GM19455 (cell line): ENCODE data around the gene MPV17.
"Not testable (repeated sequence)": the region's sequence is repeated elsewhere in the genome, so short reads cannot be mapped to it uniquely, and the experiment has no call there.

Source experiments
- ATAC-seq: cut with Tn5 transposase; IDR thresholded peaks from one replicate; pipeline ENCODE4 v1.9.1; 2021; ENCODE audit not compliant: unreplicated experiment

The MPV17 gene

DNA sequence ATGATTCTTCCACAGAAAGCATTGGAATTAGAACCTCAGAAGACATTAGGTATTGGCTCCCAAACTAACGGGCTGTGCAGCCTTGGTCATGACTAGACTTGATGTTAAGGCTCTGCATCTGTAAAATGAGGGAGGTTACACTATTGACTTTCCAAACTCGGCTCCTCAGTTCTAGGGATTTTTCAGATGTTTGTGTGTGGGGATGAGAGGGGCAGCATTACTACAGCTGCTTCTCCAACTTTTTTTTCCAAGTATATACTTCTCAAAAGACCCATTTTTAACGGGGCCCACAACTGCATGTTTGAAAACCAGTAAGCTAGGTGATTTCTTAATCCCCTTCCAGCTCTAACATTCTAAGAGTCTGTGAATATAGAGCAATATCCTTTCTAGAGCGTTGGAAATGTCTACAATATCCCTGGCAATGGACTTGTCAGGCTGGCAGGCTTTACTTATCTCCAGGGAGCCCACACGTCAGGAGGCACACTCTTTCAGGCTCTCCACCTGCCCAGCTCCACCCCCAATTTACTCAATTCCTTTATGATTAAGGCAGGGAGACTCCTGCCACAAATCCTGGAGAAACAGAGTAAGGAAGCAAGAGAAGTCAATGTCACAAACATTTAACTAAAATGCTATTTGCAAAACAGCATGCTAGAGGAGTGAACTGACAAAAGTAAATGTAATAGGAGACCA, 844 bp upstream of the MPV17 start:
- ATAC-seq = no peak

- ATAC-seq = no peak
Observed at GRCh38 chr2:27322301-27322765, 564 bp downstream of the MPV17 start.

- no peak for ATAC-seq
Observed at GRCh38 chr2:27320958-27321543, 1.8 kb downstream of the MPV17 start.

DNA sequence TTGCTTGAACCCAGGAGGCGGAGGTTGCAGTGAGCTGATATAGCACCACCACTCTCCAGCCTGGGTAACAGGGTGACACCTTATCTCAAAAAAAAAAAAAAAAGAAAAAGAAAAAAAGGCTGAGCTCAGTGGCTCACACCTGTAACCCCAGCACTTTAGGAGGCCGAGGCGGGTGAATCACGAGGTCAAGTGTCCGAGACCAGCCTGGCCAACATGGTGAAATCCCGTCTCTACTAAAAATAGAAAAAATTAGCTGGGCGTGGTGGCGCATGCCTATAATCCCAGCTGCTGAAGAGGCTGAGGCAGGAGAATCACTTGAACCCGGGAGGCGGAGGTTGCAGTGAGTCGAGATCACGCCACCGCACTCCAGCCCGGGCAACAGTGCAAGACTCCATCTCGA, 3.1 kb downstream of the MPV17 start:
- not testable (repeated sequence) for ATAC-seq

- ATAC-seq = no peak
Observed at GRCh38 chr2:27316655-27317412, 6.1 kb downstream of the MPV17 start.

DNA sequence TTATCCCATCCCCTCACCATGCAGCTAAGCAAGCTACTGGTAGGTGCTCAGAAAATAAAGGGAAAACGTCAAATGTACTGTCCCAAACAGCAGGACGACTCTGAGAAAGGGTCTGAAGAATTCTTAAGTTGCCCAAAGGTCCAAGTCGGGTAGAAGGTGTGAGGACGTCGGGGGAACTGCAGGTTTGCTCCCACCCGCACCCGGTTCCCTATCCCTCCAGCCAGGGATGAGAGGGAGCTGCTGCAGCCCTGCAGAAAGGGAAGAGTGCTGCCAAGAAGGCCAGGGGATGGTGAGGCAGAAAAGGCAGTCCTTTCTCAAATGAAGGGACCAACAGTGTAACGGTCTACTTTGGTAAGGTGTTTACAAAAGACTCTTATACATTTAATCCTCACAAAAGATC, 7.8 kb downstream of the MPV17 start:
- no peak for ATAC-seq

DNA sequence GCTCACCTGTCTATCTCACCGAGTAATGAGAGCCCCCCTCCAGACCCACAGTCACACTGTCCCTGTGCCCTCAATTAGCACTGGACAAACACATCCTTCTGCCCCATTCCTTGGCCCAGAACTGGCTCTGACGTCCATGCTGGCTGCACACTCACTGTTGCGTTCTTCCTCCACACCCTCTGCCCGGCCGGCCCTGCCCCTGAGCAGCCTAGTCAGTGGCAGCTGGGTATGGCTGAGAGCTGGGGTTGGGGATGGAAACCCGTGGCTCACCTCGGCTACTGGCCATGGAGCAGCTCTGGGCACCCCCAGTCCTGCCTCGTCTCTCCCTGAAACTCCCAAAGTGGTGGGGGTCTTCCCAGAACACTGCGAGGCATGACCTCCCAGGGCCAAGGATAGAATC, 8.2 kb downstream of the MPV17 start:
- ATAC-seq = no peak

DNA sequence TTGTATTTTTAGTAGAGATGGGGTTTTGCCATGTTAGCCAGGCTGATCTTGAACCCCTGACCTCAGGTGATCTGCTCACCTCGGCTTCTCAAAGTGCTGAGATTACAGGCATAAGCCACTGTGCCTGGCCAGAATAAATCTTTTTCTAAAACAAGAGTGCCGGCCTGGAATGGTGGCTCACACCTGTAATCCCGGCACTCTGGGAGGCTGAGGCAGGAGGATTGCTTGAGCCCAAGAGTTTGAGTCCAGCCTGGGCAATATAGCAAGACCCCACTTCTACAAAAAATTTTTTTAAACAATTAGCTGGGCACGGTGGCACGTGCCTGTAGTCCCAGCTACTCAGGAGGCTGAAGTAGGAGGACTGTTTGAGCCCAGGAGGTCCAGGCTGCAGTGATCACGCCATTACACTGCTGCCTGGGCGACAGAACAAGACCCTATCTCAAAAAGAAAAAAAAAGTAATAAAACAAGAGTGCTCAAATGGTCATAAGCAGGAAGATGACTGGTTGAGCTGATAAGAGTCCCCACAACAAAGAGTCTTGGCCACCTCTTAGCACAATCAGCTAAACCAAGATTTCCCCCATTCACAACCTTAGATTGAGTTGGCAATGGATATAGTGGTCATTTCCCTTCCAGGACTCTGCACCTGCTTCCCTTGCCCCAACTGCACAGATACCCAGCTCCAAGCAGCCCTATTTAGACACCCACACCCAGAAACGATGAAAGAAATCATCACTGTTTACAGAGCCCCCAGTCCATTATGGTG, 8.8 kb downstream of the MPV17 start:
- ATAC-seq = no peak

DNA sequence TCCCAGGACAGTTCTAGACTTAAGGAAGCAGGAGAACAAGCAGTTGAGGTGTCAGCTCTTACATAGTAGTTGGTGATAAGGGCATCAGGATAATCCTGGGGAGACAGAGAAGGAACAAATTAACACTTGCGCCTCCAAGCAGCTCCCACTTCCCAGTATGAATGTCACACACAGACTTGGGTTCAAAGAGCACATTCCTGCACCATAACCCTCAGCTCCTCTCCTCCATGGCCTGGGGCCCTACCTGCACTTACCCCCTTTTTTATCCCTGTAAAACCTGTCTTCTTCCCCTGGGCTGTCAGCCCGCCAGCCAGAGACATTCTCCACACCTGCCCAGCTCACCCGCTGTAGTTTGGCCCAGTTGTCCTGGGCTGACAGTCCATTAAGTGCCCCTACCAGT, 10.7 kb downstream of the MPV17 start:
- no peak for ATAC-seq

GRCh38 chr2:27309651-27310050, 13.2 kb downstream of the MPV17 start:
- ATAC-seq = no peak

- ATAC-seq = no peak
Observed at GRCh38 chr2:27308359-27308881, 14.5 kb downstream of the MPV17 start, which contains the start of gene UCN. UCN (minus strand) TSS chr2:27308445; CDS start chr2:27307895, 550 bp downstream.

GRCh38 chr2:27307545-27308358, 15.1 kb downstream of the MPV17 start:
- no peak for ATAC-seq

DNA sequence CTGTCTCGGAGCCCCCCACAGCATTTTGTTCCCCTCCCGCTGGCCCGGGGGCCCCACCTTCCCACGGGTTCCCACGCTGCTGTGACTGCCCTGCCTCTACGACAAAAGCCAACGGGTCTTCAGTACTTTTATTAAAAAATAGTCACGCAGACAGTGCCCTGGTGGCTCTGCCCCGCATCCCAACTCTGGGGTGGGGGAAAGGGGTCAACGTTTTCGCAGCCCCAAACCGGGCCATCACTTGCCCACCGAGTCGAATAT, 15.7 kb downstream of the MPV17 start:
- no peak for ATAC-seq

- ATAC-seq = no peak
Observed at GRCh38 chr2:27306573-27307286, 16.2 kb downstream of the MPV17 start.

- no peak for ATAC-seq
Observed at GRCh38 chr2:27306136-27306535, 16.8 kb downstream of the MPV17 start.

GRCh38 chr2:27305516-27305915, 17.4 kb downstream of the MPV17 start:
- ATAC-seq = no peak

GRCh38 chr2:27304488-27305240, 18.2 kb downstream of the MPV17 start:
- ATAC-seq = no peak

GRCh38 chr2:27303093-27304025, 19.5 kb downstream of the MPV17 start:
- ATAC-seq = no peak
